Cardiac muscle cell (in vitro differentiated cells and primary cell): Measurements from ENCODE around the gene RAD51C. TPM values are rescaled to one million over a fixed set of nuclear protein-coding genes. Genes with fewer than 3 reads are reported as not detected.

Experiments
- DNase-seq, 2 donors: peaks; one replicate each; pipeline versions ENCODE4 v3.0.0 to v3.0.0-alpha.2; 2010 to 2017; ENCODE audit warnings: low read depth in 1 of 2, low spot score in 1 of 2
- H3K27ac ChIP-seq: fragments of 200-600 bp; sonication (generic); 2 replicates; pipeline ENCODE4 v1.5.1; 2016
- H3K27me3 ChIP-seq: fragments of 200-600 bp; sonication (generic); 2 replicates; pipeline ENCODE4 v1.6.0; 2016; ENCODE audit warnings: control low read depth
- H3K36me3 ChIP-seq: fragments of 200-600 bp; sonication (generic); 2 replicates; pipeline ENCODE4 v1.5.1; 2016; ENCODE audit warnings: control low read depth
- H3K4me1 ChIP-seq: fragments of 200-600 bp; sonication (generic); 2 replicates; pipeline ENCODE4 v1.8.1; 2017; ENCODE audit warnings: low read depth, mild to moderate bottlenecking, mixed run types
- H3K4me3 ChIP-seq: fragments of 200-600 bp; sonication (generic); 2 replicates; pipeline ENCODE4 v1.5.1; 2016; ENCODE audit warnings: mild to moderate bottlenecking
- H3K9me3 ChIP-seq: fragments of 200-600 bp; sonication (generic); 2 replicates; pipeline ENCODE4 v1.5.1; 2017; ENCODE audit warnings: low read depth, mild to moderate bottlenecking, control low read depth
- polyA plus RNA-seq: library from polyadenylated mRNA; unstranded; fragments of >200 nt; fragmentation: Nextera tagmentation; extraction: Ambion mirVana; gene quantifications from 2 replicates; pipeline ENCODE4 v1.2.1, GENCODE V29; 2016
- total RNA-seq: library from RNA; depleted of rRNA; stranded (reverse); fragments of >200 nt; gene quantifications from 2 replicates; pipeline ENCODE4 v1.2.3, GENCODE V29; 2016
- TF ChIP-seq, protein P1 (sequence below): IDR thresholded peaks from 2 replicates; pipeline ENCODE4 v1.5.1; 2012; ENCODE audit warnings: low read depth, mild to moderate bottlenecking, low read length

The RAD51C gene
- total and polyA plus RNA-seq, 2 experiments from 2014 or later: 10.9 to 21.8 TPM

- TF ChIP-seq, protein P1, sequence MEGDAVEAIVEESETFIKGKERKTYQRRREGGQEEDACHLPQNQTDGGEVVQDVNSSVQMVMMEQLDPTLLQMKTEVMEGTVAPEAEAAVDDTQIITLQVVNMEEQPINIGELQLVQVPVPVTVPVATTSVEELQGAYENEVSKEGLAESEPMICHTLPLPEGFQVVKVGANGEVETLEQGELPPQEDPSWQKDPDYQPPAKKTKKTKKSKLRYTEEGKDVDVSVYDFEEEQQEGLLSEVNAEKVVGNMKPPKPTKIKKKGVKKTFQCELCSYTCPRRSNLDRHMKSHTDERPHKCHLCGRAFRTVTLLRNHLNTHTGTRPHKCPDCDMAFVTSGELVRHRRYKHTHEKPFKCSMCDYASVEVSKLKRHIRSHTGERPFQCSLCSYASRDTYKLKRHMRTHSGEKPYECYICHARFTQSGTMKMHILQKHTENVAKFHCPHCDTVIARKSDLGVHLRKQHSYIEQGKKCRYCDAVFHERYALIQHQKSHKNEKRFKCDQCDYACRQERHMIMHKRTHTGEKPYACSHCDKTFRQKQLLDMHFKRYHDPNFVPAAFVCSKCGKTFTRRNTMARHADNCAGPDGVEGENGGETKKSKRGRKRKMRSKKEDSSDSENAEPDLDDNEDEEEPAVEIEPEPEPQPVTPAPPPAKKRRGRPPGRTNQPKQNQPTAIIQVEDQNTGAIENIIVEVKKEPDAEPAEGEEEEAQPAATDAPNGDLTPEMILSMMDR: no peak
- no peaks in the 10 kb centered on the region for H3K27me3 ChIP-seq
- no peaks in the 10 kb centered on the region for H3K36me3 ChIP-seq
- no peaks in the 10 kb centered on the region for H3K9me3 ChIP-seq
- no peak overlapping the region for H3K27ac ChIP-seq
- H3K4me3 ChIP-seq: no peak overlapping the region
- peaks cover 7% of the 10 kb centered on the region for H3K4me1 ChIP-seq
- DNase-seq: no peak
These were observed 9.7 kb downstream of the RAD51C start for GRCh38 chr17:58702045-58702476.

- TF ChIP-seq, protein P1: no peak
- Histone ChIP-seq H3K9me3 (no peaks in the 10 kb centered on the region), H3K36me3 (no peaks in the 10 kb centered on the region), H3K27ac (no peak overlapping the region), H3K4me1 (peaks cover 7% of the 10 kb centered on the region), H3K27me3 (no peaks in the 10 kb centered on the region), H3K4me3 (no peak overlapping the region)
- DNase-seq: peak in 1 of 2 donors; percentile 27
These were observed 10.3 kb downstream of the RAD51C start for GRCh38 chr17:58702708-58703107.

- H3K27ac ChIP-seq: no peak overlapping the region
- H3K4me1 ChIP-seq: peaks cover 7% of the 10 kb centered on the region
These were observed 10.9 kb downstream of the RAD51C start for GRCh38 chr17:58703137-58703915.

GRCh38 chr17:58703916-58704286 lies 11.5 kb downstream of the RAD51C start:
- H3K4me1 ChIP-seq: peaks cover 7% of the 10 kb centered on the region
- TF ChIP-seq, protein P1: no peak
- H3K27ac ChIP-seq: no peak overlapping the region
- no peaks in the 10 kb centered on the region for H3K36me3 ChIP-seq
- DNase-seq: no peak
- H3K4me3 ChIP-seq: no peak overlapping the region
- no peaks in the 10 kb centered on the region for H3K9me3 ChIP-seq
- no peaks in the 10 kb centered on the region for H3K27me3 ChIP-seq

More at GRCh38 chr17:58703137-58703915, 10.9 kb downstream of the RAD51C start:
- TF ChIP-seq, protein P1: no peak
- peak in 1 of 2 donors; percentile 78 for DNase-seq
- Histone ChIP-seq H3K4me3 (no peak overlapping the region), H3K9me3 (no peaks in the 10 kb centered on the region), H3K36me3 (no peaks in the 10 kb centered on the region), H3K27me3 (no peaks in the 10 kb centered on the region)

- no peak for DNase-seq
- H3K9me3 ChIP-seq: no peaks in the 10 kb centered on the region
- H3K27me3 ChIP-seq: no peaks in the 10 kb centered on the region
- no peaks in the 10 kb centered on the region for H3K36me3 ChIP-seq
- TF ChIP-seq, protein P1: no peak
- H3K4me1 ChIP-seq: peaks cover 7% of the 10 kb centered on the region
- H3K4me3 ChIP-seq: no peak overlapping the region
- no peak overlapping the region for H3K27ac ChIP-seq
These were observed 14.1 kb downstream of the RAD51C start for GRCh38 chr17:58706351-58707140.
